HEK293 (cell line): ENCODE data around the gene ZNF607.

Experiments
- BCL11B ChIP-seq: fragments of 450-650 bp; formaldehyde crosslinking; IDR thresholded peaks from 2 replicates; pipeline ENCODE4 v1.5.1; 2016; ENCODE audit warnings: low read depth, missing biosample characterization, missing genetic modification characterization
- GLI4 ChIP-seq: fragments of 450-650 bp; formaldehyde crosslinking; IDR thresholded peaks from 2 replicates; pipeline ENCODE4 v1.5.1; 2016; ENCODE audit warnings: missing biosample characterization, missing genetic modification characterization
- GLIS2 ChIP-seq: fragments of 450-650 bp; formaldehyde crosslinking; IDR thresholded peaks from 2 replicates; pipeline ENCODE4 v1.5.1; 2016; ENCODE audit warnings: missing biosample characterization, missing genetic modification characterization
- HOXD13 ChIP-seq: sonication (generic); formaldehyde crosslinking; IDR thresholded peaks from 2 replicates; pipeline ENCODE4 v1.8.0; 2022; ENCODE audit warnings: missing genetic modification reagents, borderline replicate concordance
- KLF7 ChIP-seq: fragments of 450-650 bp; formaldehyde crosslinking; IDR thresholded peaks from 2 replicates; pipeline ENCODE4 v1.5.1; 2016; ENCODE audit warnings: missing biosample characterization, missing genetic modification characterization, borderline replicate concordance
- MZF1 ChIP-seq: fragments of 450-650 bp; formaldehyde crosslinking; IDR thresholded peaks from 2 replicates; pipeline ENCODE4 v1.5.1; 2017; ENCODE audit warnings: missing biosample characterization, missing genetic modification characterization, borderline replicate concordance
- SCRT1 ChIP-seq: fragments of 450-650 bp; formaldehyde crosslinking; IDR thresholded peaks from 2 replicates; pipeline ENCODE4 v1.5.1; 2016; ENCODE audit warnings: missing biosample characterization, missing genetic modification characterization, borderline replicate concordance
- SCRT2 ChIP-seq: fragments of 450-650 bp; formaldehyde crosslinking; IDR thresholded peaks from 2 replicates; pipeline ENCODE4 v1.5.1; 2016; ENCODE audit warnings: missing biosample characterization, missing genetic modification characterization
- YY1 ChIP-seq: fragments of 450-650 bp; formaldehyde crosslinking; IDR thresholded peaks from 2 replicates; pipeline ENCODE4 v1.5.1; 2018; ENCODE audit warnings: missing biosample characterization, missing genetic modification characterization
- ZBTB17 ChIP-seq: fragments of 450-650 bp; formaldehyde crosslinking; IDR thresholded peaks from 2 replicates; pipeline ENCODE4 v1.5.1; 2016; ENCODE audit warnings: missing biosample characterization, missing genetic modification characterization
- ZBTB49 ChIP-seq: fragments of 450-650 bp; formaldehyde crosslinking; IDR thresholded peaks from 2 replicates; pipeline ENCODE4 v1.5.1; 2016; ENCODE audit warnings: missing biosample characterization, missing genetic modification characterization, low read depth
- ZBTB7A ChIP-seq: fragments of 450-650 bp; formaldehyde crosslinking; IDR thresholded peaks from 2 replicates; pipeline ENCODE4 v1.5.1; 2016; ENCODE audit warnings: low read depth, missing biosample characterization, missing genetic modification characterization
- ZNF146 ChIP-seq: fragments of 450-650 bp; formaldehyde crosslinking; IDR thresholded peaks from 2 replicates; pipeline ENCODE4 v1.5.1; 2016; ENCODE audit warnings: missing biosample characterization, missing genetic modification characterization
- ZNF211 ChIP-seq: fragments of 450-650 bp; formaldehyde crosslinking; IDR thresholded peaks from 2 replicates; pipeline ENCODE4 v1.5.1; 2016; ENCODE audit warnings: low read depth, missing biosample characterization, missing genetic modification characterization
- ZNF214 ChIP-seq: fragments of 450-650 bp; formaldehyde crosslinking; IDR thresholded peaks from 2 replicates; pipeline ENCODE4 v1.5.1; 2017; ENCODE audit warnings: missing biosample characterization, mild to moderate bottlenecking, missing genetic modification characterization, borderline replicate concordance
- ZNF239 ChIP-seq: fragments of 450-650 bp; formaldehyde crosslinking; IDR thresholded peaks from 2 replicates; pipeline ENCODE4 v1.5.1; 2016; ENCODE audit warnings: missing biosample characterization, missing genetic modification characterization
- ZNF266 ChIP-seq: fragments of 450-650 bp; formaldehyde crosslinking; IDR thresholded peaks from 2 replicates; pipeline ENCODE4 v1.5.1; 2016; ENCODE audit warnings: missing biosample characterization, missing genetic modification characterization, low read depth
- ZNF274 ChIP-seq, 2 experiments: fragments of 200-500 bp in 1 of 2; fragments of 450-650 bp in 1 of 2; sonication (Bioruptor generic) in 1 of 2; formaldehyde crosslinking in 1 of 2; IDR thresholded peaks; 2 replicates each; pipeline versions ENCODE4 v1.5.1 to v1.6.1; 2014 to 2016; ENCODE audit warnings: borderline replicate concordance in 1 of 2, inconsistent platforms in 1 of 2, low read length in 1 of 2, missing biosample characterization in 1 of 2, missing genetic modification characterization in 1 of 2
- ZNF341 ChIP-seq: fragments of 450-650 bp; formaldehyde crosslinking; IDR thresholded peaks from 2 replicates; pipeline ENCODE4; 2016; ENCODE audit warnings: low read depth, missing biosample characterization, missing genetic modification characterization
- ZNF404 ChIP-seq: fragments of 450-650 bp; formaldehyde crosslinking; IDR thresholded peaks from 2 replicates; pipeline ENCODE4 v1.5.1; 2017; ENCODE audit warnings: missing biosample characterization, missing genetic modification characterization
- ZNF426 ChIP-seq: fragments of 450-650 bp; formaldehyde crosslinking; IDR thresholded peaks from 2 replicates; pipeline ENCODE4 v1.5.1; 2017; ENCODE audit warnings: missing biosample characterization, missing genetic modification characterization, mild to moderate bottlenecking, inconsistent platforms, moderate library complexity
- ZNF544 ChIP-seq: fragments of 450-650 bp; formaldehyde crosslinking; IDR thresholded peaks from 2 replicates; pipeline ENCODE4 v1.5.0; 2017; ENCODE audit warnings: missing biosample characterization, missing genetic modification characterization
- ZNF626 ChIP-seq: fragments of 450-650 bp; sonication (Bioruptor Pico); formaldehyde crosslinking; IDR thresholded peaks from 2 replicates; pipeline ENCODE4 v1.5.1; 2018; ENCODE audit warnings: missing biosample characterization, missing genetic modification characterization, inconsistent platforms
- ZNF677 ChIP-seq: fragments of 450-650 bp; IDR thresholded peaks from 2 replicates; pipeline ENCODE4 v1.5.0; 2018; ENCODE audit warnings: missing biosample characterization, mild to moderate bottlenecking, missing genetic modification characterization, moderate library complexity
- ZNF692 ChIP-seq: fragments of 450-650 bp; formaldehyde crosslinking; IDR thresholded peaks from 2 replicates; pipeline ENCODE4 v1.5.1; 2016; ENCODE audit warnings: missing biosample characterization, missing genetic modification characterization
- ZNF747 ChIP-seq: fragments of 450-650 bp; formaldehyde crosslinking; IDR thresholded peaks from 2 replicates; pipeline ENCODE4 v1.5.1; 2016; ENCODE audit warnings: missing biosample characterization, missing genetic modification characterization
- ZNF76 ChIP-seq: fragments of 450-650 bp; formaldehyde crosslinking; IDR thresholded peaks from 2 replicates; pipeline ENCODE4; 2016; ENCODE audit warnings: low read depth, missing biosample characterization, missing genetic modification characterization, borderline replicate concordance
- ZNF791 ChIP-seq: fragments of 450-650 bp; formaldehyde crosslinking; IDR thresholded peaks from 2 replicates; pipeline ENCODE4 v1.5.1; 2016; ENCODE audit warnings: missing biosample characterization, missing genetic modification characterization
- ZNF830 ChIP-seq: fragments of 450-650 bp; IDR thresholded peaks from 2 replicates; pipeline ENCODE4 v1.5.0; 2018; ENCODE audit warnings: missing biosample characterization, missing genetic modification characterization, low read depth, mild to moderate bottlenecking, moderate library complexity
- TF ChIP-seq, protein P1 (sequence below): fragments of 450-650 bp; formaldehyde crosslinking; IDR thresholded peaks from 2 replicates; pipeline ENCODE4 v1.5.1; 2016; ENCODE audit warnings: missing biosample characterization, missing genetic modification characterization
- TF ChIP-seq, protein P2 (sequence below): fragments of 450-650 bp; formaldehyde crosslinking; IDR thresholded peaks from 2 replicates; pipeline ENCODE4 v1.5.1; 2017; ENCODE audit warnings: missing biosample characterization, missing genetic modification characterization
- TF ChIP-seq, protein P3 (sequence below): fragments of 450-650 bp; formaldehyde crosslinking; IDR thresholded peaks from 2 replicates; pipeline ENCODE4 v1.5.1; 2016; ENCODE audit warnings: missing biosample characterization, missing genetic modification characterization

ZNF607 gene

GRCh38 chr19:37655689-37656371 lies 63.7 kb downstream of the ZNF607 start (continued):
- TF ChIP-seq, protein P1, sequence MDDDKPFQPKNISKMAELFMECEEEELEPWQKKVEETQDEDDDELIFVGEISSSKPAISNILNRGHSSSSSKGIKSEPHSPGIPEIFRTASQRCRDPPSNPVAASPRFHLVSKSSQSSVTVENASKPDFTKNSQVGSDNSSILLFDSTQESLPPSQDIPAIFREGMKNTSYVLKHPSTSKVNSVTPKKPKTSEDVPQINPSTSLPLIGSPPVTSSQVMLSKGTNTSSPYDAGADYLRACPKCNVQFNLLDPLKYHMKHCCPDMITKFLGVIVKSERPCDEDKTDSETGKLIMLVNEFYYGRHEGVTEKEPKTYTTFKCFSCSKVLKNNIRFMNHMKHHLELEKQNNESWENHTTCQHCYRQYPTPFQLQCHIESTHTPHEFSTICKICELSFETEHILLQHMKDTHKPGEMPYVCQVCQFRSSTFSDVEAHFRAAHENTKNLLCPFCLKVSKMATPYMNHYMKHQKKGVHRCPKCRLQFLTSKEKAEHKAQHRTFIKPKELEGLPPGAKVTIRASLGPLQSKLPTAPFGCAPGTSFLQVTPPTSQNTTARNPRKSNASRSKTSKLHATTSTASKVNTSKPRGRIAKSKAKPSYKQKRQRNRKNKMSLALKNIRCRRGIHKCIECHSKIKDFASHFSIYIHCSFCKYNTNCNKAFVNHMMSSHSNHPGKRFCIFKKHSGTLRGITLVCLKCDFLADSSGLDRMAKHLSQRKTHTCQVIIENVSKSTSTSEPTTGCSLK: no peak
- TF ChIP-seq ZNF830 (tag by site-specific recombination) (no peak), ZNF426 (tag by site-specific recombination) (no peak), ZNF76 (tag by site-specific recombination) (peak; percentile 87), GLI4 (tag by site-specific recombination) (no peak), ZNF214 (tag by site-specific recombination) (no peak), SCRT2 (tag by site-specific recombination) (peak; percentile 89), ZBTB17 (tag by site-specific recombination) (peak; percentile 99), ZNF677 (0 out of 2 replicates have a peak, but pooled peaks have one; percentile 21), ZNF211 (tag by site-specific recombination) (peak; percentile 76; the same call in 1 of the 2 replicates), BCL11B (tag by site-specific recombination) (peak; percentile 92), MZF1 (peak; percentile 79; the same call in 1 of the 2 replicates), ZNF404 (tag by site-specific recombination) (peak; percentile 73; the same call in 1 of the 2 replicates), ZBTB7A (tag by site-specific recombination) (peak; percentile 98), ZNF544 (no peak), ZNF146 (tag by site-specific recombination) (peak; percentile 67), HOXD13 (CRISPR knock-in tag) (no peak), YY1 (tag by site-specific recombination) (no peak; the same call in 1 of the 2 replicates), KLF7 (tag by site-specific recombination) (peak; percentile 80), ZNF274 (IDR thresholded peaks at IDR 0.05; ENCODE audit: low read length) (no peak), ZNF274 (tag by site-specific recombination; IDR thresholded peaks at IDR 0.05; ENCODE audit: borderline replicate concordance) (0 out of 2 replicates have a peak, but pooled peaks have one; percentile 56), ZNF791 (tag by site-specific recombination) (no peak), ZNF626 (tag by site-specific recombination) (no peak), SCRT1 (tag by site-specific recombination) (no peak; the same call in 1 of the 2 replicates), ZNF266 (no peak), ZNF239 (tag by site-specific recombination) (peak; percentile 91), ZNF747 (no peak), ZBTB49 (tag by site-specific recombination) (no peak), GLIS2 (tag by site-specific recombination) (peak; percentile 100), ZNF692 (tag by site-specific recombination) (peak; percentile 100), ZNF341 (0 out of 2 replicates have a peak, but pooled peaks have one; percentile 0)
- TF ChIP-seq, protein P2, sequence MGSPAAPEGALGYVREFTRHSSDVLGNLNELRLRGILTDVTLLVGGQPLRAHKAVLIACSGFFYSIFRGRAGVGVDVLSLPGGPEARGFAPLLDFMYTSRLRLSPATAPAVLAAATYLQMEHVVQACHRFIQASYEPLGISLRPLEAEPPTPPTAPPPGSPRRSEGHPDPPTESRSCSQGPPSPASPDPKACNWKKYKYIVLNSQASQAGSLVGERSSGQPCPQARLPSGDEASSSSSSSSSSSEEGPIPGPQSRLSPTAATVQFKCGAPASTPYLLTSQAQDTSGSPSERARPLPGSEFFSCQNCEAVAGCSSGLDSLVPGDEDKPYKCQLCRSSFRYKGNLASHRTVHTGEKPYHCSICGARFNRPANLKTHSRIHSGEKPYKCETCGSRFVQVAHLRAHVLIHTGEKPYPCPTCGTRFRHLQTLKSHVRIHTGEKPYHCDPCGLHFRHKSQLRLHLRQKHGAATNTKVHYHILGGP (tag by site-specific recombination): no peak
- TF ChIP-seq, protein P3, sequence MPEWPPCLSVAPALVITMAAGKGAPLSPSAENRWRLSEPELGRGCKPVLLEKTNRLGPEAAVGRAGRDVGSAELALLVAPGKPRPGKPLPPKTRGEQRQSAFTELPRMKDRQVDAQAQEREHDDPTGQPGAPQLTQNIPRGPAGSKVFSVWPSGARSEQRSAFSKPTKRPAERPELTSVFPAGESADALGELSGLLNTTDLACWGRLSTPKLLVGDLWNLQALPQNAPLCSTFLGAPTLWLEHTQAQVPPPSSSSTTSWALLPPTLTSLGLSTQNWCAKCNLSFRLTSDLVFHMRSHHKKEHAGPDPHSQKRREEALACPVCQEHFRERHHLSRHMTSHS (tag by site-specific recombination): 0 out of 2 replicates have a peak, but pooled peaks have one; percentile 64
